GM19395 (cell line): ENCODE results near the gene CNPY4.
"Not testable (repeated sequence)": the region's sequence is repeated elsewhere in the genome, so short reads cannot be mapped to it uniquely, and the experiment has no call there.

Experiments
- ATAC-seq: cut with Tn5 transposase; IDR thresholded peaks from one replicate; pipeline ENCODE4 v1.9.1; 2021; ENCODE audit warnings: mild to moderate bottlenecking, moderate library complexity; ENCODE audit not compliant: unreplicated experiment

The CNPY4 gene

GRCh38 chr7:100118388-100119071 is 904 bp upstream of the CNPY4 start:
- ATAC-seq, result no peak

GRCh38 chr7:100119970-100120732 is 717 bp downstream of the CNPY4 start:
- peak; percentile 53 for ATAC-seq

- ATAC-seq, result no peak
Observed at GRCh38 chr7:100120733-100121036, 1.3 kb downstream of the CNPY4 start.

DNA sequence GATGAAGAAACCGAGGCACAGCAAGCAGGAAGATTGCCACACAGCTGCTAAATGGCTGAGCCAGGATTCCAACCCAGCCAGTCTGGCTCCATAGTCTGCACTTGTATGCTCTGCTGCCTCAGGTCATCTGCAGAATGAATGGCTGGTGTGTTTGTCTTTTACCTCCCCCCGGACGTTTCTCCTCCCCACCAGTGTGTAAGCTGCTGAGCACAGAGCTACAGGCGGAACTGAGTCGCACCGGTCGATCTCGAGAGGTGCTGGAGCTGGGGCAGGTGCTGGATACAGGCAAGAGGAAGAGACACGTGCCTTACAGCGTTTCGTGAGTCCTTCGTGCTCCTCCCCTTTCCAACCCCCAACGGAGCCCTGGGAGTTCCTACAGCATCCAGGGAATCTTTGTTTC is 2.6 kb downstream of the CNPY4 start:
- ATAC-seq, result no peak

- ATAC-seq, result no peak
Observed at GRCh38 chr7:100122568-100122967, 3.1 kb downstream of the CNPY4 start.

DNA sequence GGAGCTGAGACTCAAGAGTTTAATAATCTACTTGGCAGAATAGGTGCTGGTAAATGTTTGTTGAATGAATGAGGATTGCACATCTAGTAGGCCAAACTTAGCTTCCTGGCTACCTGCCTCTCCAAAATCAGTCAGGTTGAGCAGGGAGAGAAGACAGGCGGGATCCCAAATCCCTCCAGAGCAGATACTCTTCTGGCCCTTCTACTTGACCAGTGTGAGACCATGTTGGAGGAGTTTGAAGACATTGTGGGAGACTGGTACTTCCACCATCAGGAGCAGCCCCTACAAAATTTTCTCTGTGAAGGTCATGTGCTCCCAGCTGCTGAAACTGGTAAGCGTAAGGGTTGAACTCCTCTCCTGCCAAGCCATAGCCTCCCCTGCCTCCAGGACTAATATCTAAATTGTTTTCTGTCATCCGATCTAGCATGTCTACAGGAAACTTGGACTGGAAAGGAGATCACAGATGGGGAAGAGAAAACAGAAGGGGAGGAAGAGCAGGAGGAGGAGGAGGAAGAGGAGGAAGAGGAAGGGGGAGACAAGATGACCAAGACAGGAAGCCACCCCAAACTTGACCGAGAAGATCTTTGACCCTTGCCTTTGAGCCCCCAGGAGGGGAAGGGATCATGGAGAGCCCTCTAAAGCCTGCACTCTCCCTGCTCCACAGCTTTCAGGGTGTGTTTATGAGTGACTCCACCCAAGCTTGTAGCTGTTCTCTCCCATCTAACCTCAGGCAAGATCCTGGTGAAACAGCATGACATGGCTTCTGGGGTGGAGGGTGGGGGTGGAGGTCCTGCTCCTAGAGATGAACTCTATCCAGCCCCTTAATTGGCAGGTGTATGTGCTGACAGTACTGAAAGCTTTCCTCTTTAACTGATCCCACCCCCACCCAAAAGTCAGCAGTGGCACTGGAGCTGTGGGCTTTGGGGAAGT is 5.1 kb downstream of the CNPY4 start:
- no peak for ATAC-seq

DNA sequence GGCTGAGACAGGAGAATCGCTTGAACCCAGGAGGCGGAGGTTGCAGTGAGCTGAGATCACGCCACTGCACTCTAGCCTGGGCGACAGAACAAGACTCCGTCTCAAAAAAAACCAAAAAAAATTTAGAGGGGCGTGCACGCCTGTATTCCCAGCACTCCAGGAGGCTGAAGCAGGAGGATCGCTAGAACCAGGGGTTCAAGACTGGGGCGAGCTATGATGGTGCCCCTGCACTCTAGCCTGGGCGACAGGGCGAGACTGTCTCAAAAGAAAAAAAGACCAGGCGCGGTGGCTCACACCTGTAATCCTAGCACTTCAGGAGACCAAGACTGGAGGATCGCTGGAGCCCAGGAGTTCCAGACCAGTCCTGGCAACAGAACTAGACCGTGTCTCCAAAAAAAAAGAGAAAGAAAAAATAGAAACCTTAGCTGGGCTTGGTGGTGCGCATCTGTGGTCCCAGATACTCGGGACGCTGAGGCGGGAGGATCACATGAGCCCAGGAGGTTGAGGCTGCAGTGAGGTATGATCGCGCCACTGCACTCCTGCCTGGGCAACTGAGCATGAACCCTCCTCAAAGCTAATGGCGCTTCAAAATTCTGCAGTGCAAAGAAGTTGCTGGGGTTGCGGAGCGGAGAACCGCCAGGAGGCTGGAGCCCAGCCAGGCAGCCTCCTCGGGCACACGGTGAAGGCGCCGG is 7.0 kb downstream of the CNPY4 start:
- ATAC-seq, result peak; percentile 27

- ATAC-seq, result peak; percentile 66
Observed at GRCh38 chr7:100126931-100127865, 7.8 kb downstream of the CNPY4 start, which contains the start of gene MBLAC1. MBLAC1 (plus strand) TSS chr7:100126967; CDS start chr7:100127396, 429 bp downstream.

GRCh38 chr7:100127866-100128636 is 8.6 kb downstream of the CNPY4 start:
- ATAC-seq, result peak; percentile 14

DNA sequence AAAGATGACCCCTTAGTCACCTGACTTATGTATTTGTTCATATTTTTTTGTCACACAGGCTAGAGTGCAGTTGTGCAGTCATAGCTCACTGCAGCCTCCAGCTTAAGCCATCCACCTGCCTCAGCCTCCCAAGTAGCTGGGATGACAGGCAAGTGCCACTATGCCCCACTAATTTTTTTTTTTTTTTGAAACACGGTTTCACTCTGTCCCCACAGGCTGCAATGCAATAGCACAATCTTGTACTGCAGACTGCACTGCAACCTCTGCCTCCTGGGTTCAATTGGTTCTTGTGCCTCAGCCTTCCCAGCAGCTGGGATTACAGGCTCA is 9.2 kb downstream of the CNPY4 start:
- ATAC-seq, result no peak

- not testable (repeated sequence) for ATAC-seq
Observed at GRCh38 chr7:100130220-100130607, 10.8 kb downstream of the CNPY4 start.

DNA sequence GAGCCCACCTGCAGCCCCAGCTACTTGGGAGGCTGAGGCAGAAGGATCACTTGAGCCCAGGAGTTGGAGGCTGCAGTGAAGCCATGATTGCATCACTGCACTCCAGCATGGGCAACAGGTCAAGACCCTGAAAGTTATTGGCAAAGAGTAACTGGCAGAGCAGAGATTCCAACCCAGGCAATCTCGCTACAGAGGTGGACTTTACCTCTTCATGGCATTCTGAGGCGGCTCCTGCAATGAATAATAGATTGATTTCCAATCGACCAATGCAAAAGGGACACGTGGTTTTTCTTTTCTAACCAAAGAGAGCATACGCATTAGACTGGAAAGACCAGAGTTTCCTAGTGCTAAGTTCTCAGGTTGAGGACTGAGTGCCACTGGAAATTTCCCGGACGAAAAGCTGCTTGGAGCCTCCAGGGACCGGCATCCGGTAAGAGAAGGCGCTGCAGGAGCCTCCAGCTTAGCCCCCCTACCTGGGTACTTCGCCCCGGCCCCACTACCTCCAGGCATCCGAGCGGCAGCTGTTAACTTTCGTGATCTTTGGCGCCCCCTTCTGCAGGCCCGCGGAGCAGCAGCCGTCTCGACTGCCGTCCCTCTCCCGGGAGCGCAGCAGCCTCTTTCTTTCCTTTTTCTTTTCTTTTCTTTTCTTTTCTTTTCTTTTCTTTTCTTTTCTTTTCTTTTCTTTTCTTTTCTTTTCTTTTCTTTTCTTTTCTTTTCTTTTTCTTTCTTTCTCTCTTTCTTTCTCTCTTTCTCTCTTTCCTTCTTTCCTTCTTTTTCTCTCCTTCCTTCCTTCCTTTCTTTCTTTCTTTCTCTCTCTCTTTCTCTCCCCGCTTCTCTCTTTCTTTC is 11.4 kb downstream of the CNPY4 start:
- ATAC-seq, result no peak

DNA sequence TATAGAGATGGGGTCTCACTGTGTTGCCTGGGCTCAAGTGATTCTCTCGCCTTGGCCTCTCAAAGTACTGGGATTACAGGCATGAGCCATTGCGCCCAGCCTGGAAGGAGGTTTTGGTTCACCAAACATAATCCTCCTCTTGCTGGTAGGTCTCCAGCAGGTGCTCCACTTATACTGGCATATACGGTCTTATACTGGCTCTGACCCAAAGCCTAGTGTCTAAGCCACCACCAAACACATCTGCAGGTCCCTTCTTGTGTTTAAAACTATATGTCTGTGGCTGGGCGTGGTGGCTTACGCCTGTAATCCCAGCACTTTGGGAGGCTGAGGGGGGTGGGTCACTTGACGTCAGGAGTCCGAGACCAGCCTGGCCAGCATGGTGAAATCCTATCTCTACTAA is 12.7 kb downstream of the CNPY4 start:
- ATAC-seq, result no peak

DNA sequence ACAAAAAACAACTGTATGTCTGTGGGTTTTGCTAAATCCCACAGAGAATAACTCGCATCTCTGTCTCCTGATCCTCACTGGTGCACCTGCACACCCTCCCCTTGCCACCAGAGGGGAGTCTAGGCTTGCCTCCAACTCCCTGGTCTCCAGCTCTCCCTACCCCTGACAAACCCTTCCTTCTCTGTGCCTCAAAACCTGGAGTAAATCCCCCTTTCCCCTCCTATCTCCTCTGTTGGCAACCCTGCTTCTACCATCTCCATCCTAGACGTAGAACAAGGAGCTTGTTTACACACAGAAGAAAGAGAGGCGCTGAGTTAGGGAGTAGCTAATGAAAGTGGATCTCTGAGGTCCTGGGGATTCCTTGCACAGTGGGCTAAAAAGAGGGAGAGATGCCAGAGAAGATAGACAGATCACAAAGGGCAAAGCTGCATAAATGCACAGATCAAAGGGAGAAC is 13.3 kb downstream of the CNPY4 start:
- ATAC-seq, result no peak

GRCh38 chr7:100137851-100138760 is 18.7 kb downstream of the CNPY4 start:
- ATAC-seq, result no peak

DNA sequence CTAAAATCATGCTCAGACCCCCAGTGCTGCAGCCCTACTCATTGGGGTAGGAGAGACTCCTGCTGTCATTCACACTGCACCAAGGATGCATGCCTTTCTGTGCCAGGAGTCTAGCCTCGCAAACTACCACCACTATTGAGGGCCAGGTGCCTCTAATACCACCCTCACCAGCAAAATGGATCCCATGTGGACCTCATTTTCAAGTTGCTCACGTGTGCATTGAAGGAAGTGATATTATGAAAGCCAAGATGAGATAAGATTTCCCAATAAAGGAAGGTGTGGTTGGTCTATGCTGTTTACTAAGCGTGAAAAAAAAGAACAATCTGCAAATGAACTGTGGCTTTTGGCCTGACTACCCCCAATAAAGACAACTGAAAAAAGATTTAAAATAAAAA is 22.1 kb downstream of the CNPY4 start:
- ATAC-seq, result no peak

DNA sequence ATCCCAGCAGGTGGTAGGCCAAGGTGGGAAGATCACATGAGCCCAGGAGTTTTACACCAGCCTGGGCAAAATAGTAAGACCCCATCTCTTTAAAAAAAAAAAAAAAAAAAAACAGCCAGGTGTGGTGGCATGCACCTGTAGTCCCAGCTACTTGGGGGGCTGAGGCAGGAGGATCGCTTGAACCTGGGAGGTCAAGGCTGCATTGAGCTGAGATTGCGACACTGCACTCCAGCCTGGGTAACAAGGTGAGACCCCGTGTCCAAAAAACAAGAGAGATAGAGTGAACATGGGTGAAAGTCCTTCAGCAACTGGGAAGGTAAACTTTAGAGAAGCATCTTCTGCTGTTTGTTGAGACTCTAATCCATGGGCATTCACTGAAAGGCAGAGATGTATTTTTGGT is 23.0 kb downstream of the CNPY4 start:
- ATAC-seq, result no peak
